Ramos (cell line): ENCODE measurements around the gene ADNP2.

Source experiments
- in situ Hi-C: fragments of 300-500 bp; cut with MboI; formaldehyde crosslinking; loops from one replicate; pipeline ENCODE4 v1.14.3; 2022; ENCODE audit warnings: low sequenced_read_pairs; ENCODE audit not compliant: unreplicated experiment

Gene ADNP2

DNA sequence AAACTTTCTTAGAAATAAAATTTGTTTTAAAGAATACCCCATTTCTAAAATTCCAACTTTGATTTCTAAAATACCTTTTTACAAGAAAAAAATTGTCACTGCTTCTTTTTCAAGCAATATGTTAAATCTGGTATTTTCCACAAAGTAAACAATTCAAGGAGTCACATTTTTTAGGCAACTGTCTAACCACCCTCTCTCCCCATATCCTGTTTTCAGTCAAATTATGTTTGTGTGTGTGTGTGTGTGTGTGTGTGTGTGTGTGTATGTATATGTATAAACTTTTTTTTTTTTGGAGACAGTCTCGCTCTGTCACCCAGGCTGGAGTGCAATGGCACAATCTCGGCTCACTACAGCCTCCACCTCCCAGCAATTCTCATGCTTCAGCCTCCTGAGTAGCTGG lies 59.3 kb downstream of the ADNP2 start:
- in situ Hi-C loops, result no loop called here

DNA sequence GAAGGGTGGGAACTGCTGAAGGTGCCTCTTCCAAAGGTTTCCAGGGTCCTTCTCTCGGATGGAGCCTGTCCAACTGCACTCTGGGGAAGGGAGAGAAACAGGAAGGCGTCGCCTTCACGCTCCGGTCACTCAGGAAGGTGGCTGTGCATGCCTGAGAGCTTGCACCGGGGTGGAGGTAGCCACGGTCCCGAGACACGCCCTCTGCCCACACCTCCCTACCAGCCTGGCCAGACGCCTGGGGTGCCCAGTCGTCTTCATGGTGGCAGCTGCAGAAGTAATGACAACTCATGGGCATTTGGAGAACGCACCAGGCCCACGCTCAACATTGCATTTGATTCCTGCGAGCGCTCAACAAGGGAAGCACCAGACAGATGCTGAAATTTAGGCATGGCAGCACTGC lies 59.9 kb downstream of the ADNP2 start:
- in situ Hi-C loops, result no loop called here

DNA sequence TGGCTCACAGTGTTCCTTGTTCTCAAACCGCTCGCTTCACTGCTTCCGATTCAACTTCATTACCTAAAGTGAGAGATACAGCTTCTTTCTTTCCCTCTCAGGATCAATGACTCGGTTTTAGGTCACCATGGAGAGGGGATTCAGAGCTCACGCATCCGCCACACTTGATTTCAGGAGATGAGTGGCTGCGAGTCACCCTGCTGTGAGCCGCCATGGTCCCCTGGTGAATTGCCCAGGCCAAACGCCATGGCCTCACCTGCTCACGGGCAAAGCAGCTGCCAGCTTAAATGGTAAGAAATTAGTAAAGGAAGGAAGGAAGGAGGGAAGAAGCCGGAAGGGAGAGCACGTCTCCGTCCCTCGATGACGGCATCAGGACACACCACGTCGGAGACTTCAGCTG lies 60.5 kb downstream of the ADNP2 start:
- in situ Hi-C loops, result no loop called here

DNA sequence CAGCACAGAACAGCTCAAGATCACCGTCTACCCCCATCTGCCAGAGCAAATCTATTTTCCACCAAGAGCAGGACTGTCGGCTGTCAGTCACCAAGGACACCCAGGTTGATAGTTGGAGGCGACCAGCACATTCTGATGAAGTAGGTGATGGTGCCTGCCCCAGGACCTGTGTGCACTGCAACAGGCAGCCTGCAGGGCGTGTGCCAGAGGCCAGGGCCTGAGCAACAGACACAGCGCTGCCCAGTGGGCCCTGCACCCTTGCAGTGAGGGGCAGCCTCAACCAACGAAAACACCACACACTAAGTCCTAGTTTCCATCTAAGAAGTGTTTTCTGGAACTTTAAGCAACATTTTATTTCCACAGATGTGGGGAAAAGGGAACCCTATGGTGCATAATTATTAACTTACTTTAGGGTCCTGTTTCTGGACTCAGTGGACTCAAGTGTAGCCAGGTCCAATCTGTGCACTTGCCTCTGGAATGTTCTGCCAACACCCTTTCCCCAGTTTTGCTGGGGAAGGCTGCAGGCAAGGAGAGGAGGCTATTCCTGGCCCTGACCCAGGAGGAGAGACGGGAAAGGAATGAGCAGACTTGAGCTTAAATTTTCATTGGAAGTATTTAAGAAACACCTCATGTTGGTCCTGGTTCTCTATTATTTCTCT lies 61.5 kb downstream of the ADNP2 start:
- in situ Hi-C loops, result no loop called here

DNA sequence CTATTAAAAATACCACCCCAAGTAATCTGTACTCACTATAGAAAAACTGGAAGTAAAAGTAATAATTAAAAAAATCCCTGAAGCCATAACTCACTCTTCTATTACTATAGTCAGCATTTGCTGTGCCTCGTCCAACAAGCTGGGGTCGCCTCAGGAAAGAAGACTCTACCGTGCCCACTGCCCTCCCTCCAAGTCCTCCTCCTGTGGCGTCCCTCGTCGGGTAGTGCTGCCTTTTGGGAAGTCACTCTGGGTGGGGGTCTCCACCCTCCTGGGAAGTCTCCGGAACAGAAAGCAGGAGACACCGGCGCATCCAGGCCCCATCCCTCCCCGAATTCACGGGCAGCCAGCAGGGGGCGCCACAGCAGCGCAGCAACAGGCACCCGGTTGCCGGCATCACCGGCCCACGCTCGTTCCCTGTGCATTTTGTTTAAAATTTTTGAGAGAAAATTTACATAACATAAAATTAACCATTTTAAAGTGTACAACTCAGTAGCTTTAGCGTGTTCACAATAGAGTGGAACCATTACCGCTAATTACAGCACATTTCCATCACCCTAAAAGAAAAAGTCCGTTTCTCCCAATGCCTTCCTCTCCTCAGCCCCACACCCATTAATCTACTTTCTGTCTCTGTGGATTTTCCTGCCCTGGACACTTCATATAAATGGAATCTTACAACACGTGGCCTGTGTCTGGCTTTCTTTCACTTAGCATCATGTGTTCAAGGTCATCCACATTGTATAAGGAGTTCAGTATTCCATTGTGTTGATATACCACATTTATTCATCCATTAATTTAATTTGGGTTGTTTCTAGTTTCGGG lies 62.2 kb downstream of the ADNP2 start:
- in situ Hi-C loops, result no loop called here

DNA sequence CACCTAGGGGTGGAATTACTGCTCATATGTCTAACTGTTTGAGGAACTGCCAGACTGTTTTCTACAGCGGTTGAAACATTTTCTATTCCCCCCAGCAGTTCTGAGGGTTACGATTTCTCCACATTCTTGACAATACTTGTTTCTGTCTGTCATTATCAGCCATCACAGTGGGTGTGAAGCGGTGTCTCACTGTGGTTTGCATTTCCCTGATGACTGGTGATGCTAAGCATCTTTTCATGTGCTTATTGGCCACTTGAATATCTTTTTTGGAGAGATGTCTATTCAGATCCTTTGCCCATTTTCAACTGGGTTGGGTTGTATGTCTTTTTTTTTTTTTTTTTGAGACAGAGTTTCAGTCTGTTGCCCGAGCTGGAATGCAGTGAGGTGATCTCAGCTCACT lies 63.0 kb downstream of the ADNP2 start:
- in situ Hi-C loops, result no loop called here

DNA sequence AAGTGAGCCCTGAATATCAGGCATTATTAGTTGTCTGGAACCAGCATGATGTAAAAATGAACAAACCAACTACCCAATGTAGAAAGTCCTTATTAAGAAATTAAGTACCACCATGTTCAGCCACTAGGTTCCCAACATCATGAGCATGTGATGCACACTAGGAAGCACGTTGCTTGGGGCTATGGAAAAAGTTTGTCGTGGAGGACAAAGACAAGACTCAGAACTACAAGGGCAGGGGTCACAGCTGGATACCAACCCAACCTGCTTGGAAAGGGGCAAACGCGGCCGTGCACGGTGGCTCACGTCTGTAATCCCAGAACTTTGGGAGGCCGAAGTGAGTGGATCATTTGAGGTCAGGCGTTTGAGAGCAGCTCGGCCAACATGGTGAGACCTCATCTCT lies 64.0 kb downstream of the ADNP2 start:
- in situ Hi-C loops, result no loop called here

DNA sequence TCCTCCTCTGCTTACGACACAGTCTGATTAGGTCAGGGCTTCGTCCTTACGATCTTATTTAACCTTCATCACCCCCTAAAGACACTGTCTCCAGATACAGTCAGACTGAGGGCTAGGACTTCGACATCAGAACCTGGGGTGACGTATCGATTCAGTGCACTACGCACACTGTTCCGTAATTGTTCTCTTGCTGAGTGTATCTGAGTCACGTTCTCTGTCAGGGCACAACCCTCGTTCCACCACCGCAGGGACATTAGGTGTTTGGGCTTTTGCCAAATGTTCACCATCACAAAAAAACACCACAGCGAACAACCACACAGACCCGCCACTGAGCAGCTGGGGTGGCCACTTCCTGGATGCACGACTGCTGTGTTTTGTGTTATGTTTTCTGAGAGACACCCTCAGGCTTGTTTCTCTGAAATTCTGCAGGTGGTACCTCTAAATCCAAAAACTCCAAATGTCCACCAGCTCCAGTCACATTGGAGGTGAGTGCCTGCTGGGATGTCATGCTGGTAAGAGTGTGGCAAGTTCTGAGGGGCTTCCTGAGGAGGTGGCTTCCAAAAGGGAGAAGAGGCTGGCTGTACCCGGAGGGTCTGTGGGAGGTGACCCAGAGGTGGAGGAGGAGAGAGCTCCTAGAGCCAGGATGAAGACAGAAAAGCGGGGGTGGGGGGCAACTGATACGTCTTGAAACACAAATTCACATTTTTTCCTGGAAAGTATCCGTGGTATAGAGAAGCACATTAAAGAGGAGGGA lies 66.6 kb downstream of the ADNP2 start:
- in situ Hi-C loops, result no loop called here

DNA sequence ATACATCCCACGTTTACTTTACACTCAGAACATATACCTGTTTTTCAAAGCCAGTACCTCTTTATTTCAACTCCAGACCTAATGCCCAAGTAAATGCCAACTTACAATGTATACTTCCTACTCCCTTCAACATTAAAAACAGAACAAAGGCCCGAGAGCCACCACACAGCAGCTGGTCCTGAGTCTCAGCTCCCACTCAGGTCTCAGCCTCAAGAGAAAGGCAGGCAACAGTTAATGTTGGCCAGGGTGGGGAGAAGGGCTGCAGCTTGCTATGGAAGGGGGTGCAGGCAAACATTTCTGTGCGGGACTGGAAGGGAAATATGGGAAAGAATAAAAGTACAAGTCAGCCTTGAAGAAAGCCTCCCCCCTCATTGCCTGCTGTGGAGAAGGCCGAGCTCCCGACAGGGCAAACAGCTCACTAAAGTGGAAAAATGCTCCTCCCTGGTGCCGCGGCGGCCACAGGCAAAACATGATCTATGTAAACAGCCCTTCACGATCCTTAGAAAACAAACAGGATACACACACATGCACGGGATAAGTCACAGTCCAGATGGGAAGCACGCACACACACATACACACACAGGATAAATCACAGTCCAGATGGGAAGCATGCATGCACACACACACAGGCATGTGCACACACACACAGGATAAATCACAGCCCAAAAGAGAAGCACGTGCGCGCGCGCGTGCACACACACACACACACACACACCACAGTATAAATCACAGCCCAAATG lies 67.4 kb downstream of the ADNP2 start:
- in situ Hi-C loops, result no loop called here

DNA sequence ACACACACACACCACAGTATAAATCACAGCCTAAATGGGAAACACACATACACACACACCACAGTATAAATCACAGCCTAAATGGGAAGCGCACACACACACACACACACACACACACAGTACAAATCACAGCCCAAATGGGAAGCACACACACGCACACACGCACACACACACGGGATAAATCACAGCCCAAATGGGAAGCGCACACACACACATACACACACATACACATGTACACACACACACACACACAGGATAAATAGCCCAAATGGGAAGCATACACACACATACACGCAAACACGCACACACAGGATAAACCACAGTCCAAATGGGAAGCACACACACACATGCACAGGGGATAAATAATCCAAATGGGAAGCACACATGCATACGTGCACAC lies 68.1 kb downstream of the ADNP2 start:
- in situ Hi-C loops, result no loop called here

DNA sequence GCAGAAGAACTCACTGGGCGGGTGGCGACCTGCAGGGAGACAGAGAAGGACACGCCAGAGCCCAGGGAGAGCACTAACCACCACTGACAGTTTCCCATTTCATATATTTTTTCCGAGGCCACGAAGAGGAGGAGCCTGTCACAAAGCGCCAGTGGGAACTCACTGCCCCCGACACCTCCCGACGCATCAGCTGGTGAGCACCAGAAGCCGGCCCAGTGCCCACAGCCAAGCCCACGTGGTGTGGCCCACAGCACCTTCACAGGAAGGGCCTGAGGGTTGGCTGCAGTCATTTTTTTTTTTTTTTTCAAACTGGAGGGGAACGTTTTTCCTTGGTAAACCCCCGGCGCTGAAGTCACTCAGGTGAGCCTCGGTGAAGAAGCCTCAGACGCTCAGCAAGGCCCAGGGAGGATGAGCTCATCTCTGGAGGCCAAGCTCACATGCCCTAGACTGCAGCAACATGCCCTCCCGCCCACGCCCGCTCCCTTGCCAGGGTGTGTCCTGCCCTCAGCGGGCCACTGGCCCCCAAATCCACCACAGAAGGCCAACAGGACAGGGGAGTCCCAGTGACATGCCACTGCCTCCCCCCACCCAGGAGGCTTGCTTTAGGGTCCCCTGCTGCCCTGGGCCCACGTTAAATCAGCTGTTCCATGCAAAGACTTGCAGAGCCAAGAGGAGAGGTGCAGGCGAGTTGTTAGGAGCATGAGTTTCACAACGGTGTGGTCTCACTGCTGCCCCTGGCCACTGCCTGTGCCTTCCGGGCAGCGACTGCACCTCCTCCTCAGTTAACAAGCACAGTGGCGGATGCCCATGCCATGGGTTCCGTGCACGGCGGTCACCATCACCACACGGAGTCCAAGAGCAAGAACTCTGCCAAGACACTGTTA lies 70.1 kb downstream of the ADNP2 start:
- in situ Hi-C loops, result no loop called here

DNA sequence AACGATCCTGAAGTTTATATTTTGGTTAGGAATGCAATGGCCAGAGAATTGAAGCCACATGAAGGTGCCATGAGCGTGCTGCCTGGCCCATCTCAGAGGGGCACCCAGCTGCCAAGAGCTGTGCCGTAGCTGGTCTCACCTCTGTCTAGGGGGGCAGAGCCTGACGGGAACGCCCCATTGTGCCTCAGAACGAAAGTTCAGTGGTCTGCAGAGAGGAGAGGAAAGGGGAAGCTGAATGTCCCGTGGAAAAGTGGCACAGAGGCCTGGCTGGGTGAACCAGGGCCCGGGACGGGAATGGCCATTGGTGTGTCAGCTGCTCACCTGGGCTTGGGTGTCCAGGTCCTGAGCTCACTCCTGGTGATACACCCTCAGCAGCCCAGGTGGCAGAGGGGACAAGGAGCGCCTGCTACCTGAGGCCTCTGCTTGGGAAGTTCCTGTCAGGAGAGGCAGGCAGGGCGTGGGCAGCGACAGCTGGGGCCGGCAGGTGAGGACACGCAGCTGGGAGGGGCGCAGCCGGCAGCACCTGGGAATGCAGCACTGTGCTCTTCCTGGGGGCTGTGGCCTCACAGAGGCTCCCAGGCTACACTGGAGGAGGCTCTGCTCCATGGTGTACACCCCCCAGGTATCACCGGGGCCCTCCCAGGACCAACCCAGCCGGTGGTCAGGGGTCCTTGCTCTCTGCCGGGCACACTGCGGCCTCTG lies 70.9 kb downstream of the ADNP2 start:
- in situ Hi-C loops, result no loop called here

DNA sequence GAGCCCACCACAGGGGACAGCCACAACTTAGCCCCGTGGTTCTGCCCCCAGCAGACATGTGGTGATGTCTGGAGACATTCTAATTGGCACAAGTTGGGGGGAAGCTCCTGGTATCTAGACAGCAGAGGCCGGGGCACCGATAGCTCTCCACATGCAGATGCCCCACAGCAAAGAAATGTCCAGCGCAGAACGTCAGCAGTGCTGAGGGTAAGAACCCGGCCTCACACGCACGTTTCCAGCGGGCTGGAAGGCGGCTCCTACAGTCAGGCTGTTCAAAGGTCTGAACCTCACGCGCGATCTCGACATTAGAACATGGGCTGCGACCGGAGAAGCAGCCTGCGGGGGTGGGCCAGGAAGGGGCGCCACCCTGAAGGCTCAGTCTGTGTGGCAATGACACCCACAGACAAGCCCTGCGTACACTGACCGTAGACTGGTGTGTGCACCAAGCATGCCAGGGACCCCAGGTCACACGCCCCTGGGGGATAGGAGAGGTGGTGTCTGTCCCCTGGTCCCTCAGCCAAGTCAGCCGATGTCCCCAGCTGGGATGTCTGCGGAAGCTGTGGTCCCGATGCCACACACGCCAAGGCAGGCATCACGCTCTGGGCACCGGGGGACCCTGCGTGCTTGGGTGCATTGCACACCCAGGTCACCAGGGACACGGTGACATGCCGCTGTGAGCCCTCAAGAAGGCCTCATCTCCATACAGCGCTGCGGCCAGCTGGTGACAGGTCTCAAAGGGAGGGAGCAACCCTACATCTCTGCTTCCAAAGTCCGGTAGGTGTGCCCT lies 71.9 kb downstream of the ADNP2 start:
- in situ Hi-C loops, result no loop called here

DNA sequence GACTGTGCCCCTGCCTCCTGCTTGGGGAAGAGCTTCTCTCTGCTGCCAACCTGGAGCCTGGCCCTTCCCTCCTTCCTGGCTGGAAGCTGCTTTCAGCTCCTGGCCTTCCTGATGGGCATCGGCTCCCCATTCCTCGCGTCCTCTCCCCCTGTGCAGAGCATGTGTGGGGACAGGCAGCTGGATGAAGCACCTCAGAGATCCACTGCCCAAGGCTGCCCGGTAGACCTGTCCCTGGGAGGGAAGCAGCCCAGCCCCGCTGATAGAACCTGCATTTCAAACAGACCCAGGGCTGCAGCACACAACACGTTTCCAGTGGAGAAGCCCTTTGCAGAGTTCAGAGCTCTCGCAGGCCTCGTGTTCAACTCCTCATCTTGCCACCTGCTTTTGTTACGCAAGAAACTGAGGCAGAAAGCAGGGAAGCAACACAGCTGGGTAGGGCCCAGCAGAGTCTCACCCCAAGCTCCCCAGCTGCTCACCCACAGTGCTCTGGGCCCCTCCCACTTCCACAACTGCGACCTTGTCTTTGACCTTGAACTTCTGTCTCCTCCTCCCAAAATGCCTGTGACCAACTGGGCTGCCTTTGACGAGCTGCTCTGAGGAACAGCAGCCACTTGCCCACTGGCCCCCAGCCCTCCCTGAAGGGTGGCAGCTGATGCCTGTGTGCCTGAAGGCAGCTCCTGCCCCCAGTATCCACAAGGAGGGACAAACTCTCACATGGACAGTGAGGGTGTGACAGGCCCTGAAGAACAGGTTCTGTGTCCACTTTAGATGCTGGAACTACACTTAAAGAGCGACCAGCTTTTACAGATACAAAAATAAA lies 72.8 kb downstream of the ADNP2 start:
- in situ Hi-C loops, result no loop called here

DNA sequence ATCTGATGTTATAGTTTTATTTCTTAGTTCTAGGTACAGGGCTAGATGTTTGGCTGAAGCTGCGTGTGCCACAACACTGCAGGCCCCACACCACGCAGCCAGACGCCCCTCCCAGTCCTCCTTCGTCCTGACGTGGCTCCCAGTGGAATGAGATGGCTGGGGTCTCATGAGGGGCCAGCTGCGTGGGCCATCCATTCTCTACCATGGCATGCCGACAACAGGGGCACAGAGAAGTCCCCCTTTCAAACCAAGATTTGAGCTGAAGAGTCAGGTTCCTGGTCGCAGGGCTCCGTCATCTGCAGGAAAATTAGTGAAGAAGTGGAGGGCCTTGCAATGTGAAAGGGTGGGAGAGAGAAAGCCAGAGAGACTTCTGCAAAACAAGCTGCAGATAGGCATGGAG lies 73.8 kb downstream of the ADNP2 start:
- in situ Hi-C loops, result no loop called here

DNA sequence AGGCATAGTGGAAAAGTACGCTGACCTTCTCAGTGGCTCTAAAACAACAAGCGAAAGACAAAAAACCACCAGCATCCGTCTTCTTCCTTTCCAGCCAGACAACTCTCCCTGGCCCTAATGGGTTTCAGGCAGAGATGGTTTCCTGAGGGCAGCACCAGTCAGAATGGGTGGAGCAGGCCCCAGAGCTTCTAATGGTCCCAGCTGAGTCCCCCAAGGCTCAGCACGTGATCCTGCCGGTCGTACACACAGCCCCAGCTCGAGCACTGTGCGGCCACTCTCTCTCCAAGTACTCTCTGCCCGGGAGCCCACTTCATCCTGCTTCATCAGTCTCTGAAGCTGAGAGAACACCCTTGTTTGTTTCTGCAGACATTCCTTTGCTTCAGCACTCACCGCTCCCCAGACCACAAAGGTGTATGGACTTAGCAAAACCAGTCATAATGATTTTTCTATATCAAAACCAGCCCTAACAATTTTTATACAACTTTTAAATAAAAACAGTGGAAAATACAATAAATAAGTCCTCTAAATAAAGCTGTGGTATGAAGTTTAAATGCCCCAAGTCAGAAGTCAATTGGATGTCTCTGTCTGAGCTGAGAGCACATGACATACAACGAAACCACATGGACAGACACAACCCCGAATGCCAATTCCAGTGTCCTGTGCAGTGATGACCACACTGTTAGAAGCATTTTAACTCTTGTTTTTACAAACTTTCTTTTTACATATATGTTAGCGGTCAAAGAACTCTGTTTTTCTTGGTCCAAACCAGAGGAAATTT lies 74.4 kb downstream of the ADNP2 start:
- in situ Hi-C loops, result no loop called here
